GM13976 (cell line): ENCODE data around the gene CDH13.

Source experiments
- DNase-seq: peaks from one replicate; pipeline ENCODE4 v3.0.0; 2012; ENCODE audit warnings: low spot score
- in situ Hi-C: fragments of 300-500 bp; cut with MboI; formaldehyde crosslinking; loops from one replicate; pipeline ENCODE4 v1.12.0; 2022; ENCODE audit warnings: low sequenced_read_pairs, mixed read lengths, inconsistent platforms; ENCODE audit not compliant: unreplicated experiment
- TF ChIP-seq, protein P1 (sequence below): IDR thresholded peaks from 2 replicates; pipeline ENCODE4 v1.5.1; 2012; ENCODE audit warnings: borderline replicate concordance, mild to moderate bottlenecking; ENCODE audit not compliant: insufficient read depth; ENCODE audit errors: extremely low read depth, missing control alignments, control extremely low read depth

Gene CDH13

DNA sequence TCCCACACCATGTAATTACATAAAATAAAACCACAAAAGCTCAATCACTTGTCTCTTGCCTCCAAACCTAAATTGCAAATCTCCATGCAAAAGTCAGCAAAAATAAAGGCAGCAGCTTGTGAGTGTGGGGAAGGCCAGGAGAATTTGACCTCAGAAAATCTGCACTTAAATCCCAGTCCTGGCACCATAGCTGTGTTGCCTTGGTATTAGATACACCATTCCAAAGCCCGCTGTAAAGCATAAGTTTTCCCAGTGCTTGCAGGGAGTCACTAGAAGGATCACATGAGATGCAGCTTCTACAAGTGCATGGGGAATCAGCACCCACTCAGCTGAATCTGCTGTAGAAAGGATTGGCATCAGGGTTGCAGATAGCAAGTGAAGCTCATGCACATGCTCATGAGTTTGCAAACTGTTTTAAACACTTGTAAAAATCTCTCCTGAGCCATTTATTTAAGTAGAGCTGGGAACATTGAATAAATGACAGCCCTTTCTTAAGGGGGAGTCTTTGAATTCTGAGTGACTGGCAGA lies 686.0 kb downstream of the CDH13 start:
- TF ChIP-seq, protein P1, sequence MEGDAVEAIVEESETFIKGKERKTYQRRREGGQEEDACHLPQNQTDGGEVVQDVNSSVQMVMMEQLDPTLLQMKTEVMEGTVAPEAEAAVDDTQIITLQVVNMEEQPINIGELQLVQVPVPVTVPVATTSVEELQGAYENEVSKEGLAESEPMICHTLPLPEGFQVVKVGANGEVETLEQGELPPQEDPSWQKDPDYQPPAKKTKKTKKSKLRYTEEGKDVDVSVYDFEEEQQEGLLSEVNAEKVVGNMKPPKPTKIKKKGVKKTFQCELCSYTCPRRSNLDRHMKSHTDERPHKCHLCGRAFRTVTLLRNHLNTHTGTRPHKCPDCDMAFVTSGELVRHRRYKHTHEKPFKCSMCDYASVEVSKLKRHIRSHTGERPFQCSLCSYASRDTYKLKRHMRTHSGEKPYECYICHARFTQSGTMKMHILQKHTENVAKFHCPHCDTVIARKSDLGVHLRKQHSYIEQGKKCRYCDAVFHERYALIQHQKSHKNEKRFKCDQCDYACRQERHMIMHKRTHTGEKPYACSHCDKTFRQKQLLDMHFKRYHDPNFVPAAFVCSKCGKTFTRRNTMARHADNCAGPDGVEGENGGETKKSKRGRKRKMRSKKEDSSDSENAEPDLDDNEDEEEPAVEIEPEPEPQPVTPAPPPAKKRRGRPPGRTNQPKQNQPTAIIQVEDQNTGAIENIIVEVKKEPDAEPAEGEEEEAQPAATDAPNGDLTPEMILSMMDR = no peak
- in situ Hi-C loops = no loop called here
- DNase-seq = no peak

DNA sequence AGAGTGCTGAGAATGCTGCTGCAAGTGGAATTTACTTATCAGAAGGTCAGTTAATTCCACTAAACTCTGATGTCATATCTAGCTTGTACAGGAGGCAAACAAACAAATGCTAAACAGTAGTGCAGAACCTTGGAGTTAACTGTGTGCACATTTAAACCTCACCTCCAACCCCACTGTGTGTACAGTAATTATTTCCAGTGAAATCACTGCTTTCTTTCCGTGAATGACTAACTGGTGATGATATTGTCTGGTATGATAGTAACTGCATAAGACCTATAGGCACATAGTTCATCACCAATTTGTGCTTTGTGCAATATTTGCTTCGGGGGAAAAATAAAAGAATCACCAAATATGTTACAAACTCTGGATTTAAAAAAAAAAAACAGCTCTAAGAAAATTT lies 688.5 kb downstream of the CDH13 start:
- in situ Hi-C loops = no loop called here
- DNase-seq = no peak
- TF ChIP-seq, protein P1 = no peak

DNA sequence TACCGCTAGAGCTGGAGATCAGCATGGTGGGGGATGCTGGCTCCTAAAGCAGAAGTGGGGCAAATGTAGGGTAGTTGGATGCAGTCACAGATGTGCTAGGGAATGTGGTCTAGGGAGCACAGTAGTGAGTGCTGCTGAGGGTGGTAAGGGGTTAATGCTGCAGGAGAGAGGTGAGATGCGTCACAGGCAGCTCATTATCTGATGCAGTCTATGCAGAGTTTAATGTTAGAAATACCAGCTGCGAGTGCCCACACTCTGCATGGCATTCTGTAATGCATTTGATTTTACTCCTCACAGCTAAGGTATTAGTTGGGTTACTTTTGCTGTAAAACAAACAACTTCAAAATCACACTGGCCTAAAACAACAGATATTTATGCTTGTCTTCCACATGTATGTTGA lies 689.7 kb downstream of the CDH13 start:
- TF ChIP-seq, protein P1 = no peak
- DNase-seq = no peak

DNA sequence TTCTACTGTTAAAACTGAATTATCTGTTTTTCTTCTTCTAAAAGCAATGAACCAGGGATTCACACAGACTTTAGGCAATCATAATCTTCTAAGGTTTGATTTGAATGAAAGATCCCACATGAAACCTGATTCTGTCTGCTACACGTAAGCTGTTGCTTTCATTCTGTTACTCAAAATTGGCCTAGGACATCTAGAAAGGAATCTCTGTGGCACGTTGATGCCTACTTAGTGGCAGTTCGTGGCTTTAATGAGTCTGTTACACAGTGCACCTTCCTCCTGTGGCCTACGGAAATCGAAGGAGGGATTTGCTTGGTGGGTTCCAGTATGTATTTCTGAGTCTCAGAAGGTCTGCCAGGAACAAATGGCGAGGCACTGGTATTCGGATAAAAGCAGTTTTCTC lies 691.6 kb downstream of the CDH13 start:
- in situ Hi-C loops = no loop called here
- TF ChIP-seq, protein P1 = no peak
- DNase-seq = no peak

More for the DNA sequence above, 689.7 kb downstream of the CDH13 start:
- in situ Hi-C loops = no loop called here

DNA sequence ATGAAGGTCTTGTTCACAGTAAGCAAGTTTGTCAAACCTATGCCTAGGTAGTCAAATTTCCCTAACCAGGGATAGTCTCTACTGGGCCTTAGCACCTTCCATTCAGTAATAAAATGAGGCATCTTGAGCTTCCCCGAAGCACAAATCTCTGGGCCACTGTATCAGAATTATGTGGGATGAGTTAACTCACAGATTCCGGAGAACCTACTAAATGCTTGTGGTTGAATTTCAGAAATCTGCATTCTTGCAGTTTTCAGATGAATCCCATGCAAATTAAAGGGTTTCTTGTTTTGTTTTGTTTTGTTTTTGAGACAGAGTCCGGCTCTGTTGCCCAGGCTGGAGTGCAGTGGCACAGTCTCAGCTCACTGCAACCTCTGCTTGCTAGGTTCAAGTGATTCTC lies 702.2 kb downstream of the CDH13 start:
- no peak for DNase-seq
- TF ChIP-seq, protein P1 = no peak
- in situ Hi-C loops = no loop called here

DNA sequence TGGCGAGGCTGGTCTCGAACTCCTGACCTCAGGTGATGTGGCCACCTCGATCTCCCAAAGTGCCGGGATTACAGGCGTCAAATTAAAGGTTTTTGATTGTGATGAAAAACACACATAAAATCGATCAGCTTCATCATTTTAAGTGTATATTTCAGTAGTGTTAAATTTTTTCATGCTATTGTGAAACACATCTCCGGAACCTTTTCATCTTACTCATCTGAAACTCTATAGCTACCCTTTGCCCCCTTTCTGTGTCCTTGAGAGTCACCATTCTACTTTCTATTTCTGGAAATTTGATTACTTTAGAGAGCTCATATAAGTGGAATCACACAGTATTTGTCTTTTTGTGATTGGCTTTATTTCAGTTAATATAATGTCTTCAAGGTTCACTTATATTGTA lies 702.7 kb downstream of the CDH13 start:
- no peak for DNase-seq
- TF ChIP-seq, protein P1 = no peak
- in situ Hi-C loops = no loop called here

DNA sequence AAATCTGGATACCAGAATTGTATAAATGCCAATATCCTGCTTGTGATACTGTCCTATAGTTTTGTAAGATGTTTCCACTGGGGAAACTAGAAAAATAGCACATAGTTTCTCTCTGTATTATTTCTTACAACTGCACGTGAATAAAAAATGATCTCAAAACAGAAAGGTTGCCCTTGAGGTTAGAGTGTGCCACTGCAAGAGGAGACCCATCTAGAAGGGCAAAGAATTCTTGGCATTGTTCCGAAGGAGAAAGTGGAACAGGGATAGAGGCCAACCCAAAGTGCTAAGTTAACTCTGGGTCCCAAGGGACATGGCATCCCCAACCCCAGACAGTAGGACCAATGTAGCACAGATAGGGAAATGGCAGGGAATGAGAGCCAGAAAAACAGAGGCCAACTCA lies 703.5 kb downstream of the CDH13 start:
- TF ChIP-seq, protein P1 = no peak
- no peak for DNase-seq
- in situ Hi-C loops = no loop called here
